Naive thymus-derived CD4-positive, alpha-beta T cell (primary cell): ENCODE data around the gene COL27A1. TPM values are rescaled to one million over a fixed set of nuclear protein-coding genes. Genes with fewer than 3 reads are reported as not detected.

ENCODE experiments used
- ATAC-seq: fragments of 150-1000 bp; cut with Tn5 transposase; 2 replicates; pipeline ENCODE4 v1.10.0; 2021; ENCODE audit warnings: mild to moderate bottlenecking, moderate library complexity
- CTCF ChIA-PET: fragments of 350-600 bp; sonication (Branson Sonifier 250); formaldehyde crosslinking; loops from one replicate; lab custom pipeline; 2021; ENCODE audit warnings: antibody characterized with exemption; lab: Charles Lee
- POLR2A ChIA-PET: fragments of 350-600 bp; sonication (Branson Sonifier 250); formaldehyde crosslinking; loops from one replicate; lab custom pipeline; 2021; ENCODE audit warnings: antibody characterized with exemption, inconsistent platforms; lab: Charles Lee
- DNase-seq, 9 donors: peaks; one replicate each; pipeline versions ENCODE4 v3.0.0 to v3.0.0-alpha.2; 2020 to 2022; ENCODE audit warnings: mixed read lengths in 1 of 9
- H3K27ac ChIP-seq: one replicate; pipeline ENCODE4 v1.7.0; 2013; ENCODE audit warnings: mild to moderate bottlenecking, low read depth, low read length, moderate library complexity
- H3K27me3 ChIP-seq, 2 donors: one replicate each; pipeline ENCODE4 v1.7.0; 2013; ENCODE audit warnings: low read length in 2 of 2, mild to moderate bottlenecking in 2 of 2, moderate library complexity in 2 of 2; ENCODE audit not compliant: control insufficient read depth in 2 of 2, insufficient read depth in 2 of 2
- H3K36me3 ChIP-seq, 3 experiments: 1 replicate in 2 of 3; 2 replicates in 1 of 3; pipeline ENCODE4 v1.7.0; 2013; ENCODE audit warnings: low read length in 3 of 3, mild to moderate bottlenecking in 3 of 3, moderate library complexity in 1 of 3; ENCODE audit not compliant: insufficient read depth in 3 of 3, control insufficient read depth in 2 of 3
- H3K4me1 ChIP-seq, 2 donors: one replicate each; pipeline ENCODE4 v1.7.0; 2013; ENCODE audit warnings: low read length in 2 of 2, mild to moderate bottlenecking in 2 of 2, moderate library complexity in 1 of 2; ENCODE audit not compliant: control insufficient read depth in 2 of 2, insufficient read depth in 2 of 2
- H3K4me3 ChIP-seq: 2 replicates; pipeline ENCODE4 v1.7.0; 2013; ENCODE audit warnings: mild to moderate bottlenecking, low read length
- H3K9me3 ChIP-seq, 3 experiments: 1 replicate in 2 of 3; 2 replicates in 1 of 3; pipeline ENCODE4 v1.7.0; 2013; ENCODE audit warnings: low read length in 3 of 3; ENCODE audit not compliant: control insufficient read depth in 2 of 3
- H3K27ac Mint-ChIP-seq, 9 donors: one replicate each; pipeline ENCODE4 v1.8.0; 2020 to 2022; ENCODE audit warnings: mixed read lengths in 9 of 9, mild to moderate bottlenecking in 8 of 9, moderate library complexity in 5 of 9, inconsistent platforms in 2 of 9
- H3K27me3 Mint-ChIP-seq, 5 donors: one replicate each; pipeline ENCODE4 v1.8.0; 2021 to 2022; ENCODE audit warnings: mixed read lengths in 5 of 5, mild to moderate bottlenecking in 1 of 5
- H3K36me3 Mint-ChIP-seq, 5 donors: one replicate each; pipeline ENCODE4 v1.8.0; 2020 to 2022; ENCODE audit warnings: mixed read lengths in 5 of 5, mild to moderate bottlenecking in 3 of 5, inconsistent platforms in 1 of 5
- H3K4me1 Mint-ChIP-seq, 7 donors: one replicate each; pipeline ENCODE4 v1.8.0; 2020 to 2022; ENCODE audit warnings: mixed read lengths in 7 of 7, mild to moderate bottlenecking in 3 of 7, inconsistent platforms in 1 of 7
- H3K4me3 Mint-ChIP-seq, 10 donors: one replicate each; pipeline ENCODE4 v1.8.0; 2020 to 2022; ENCODE audit warnings: mild to moderate bottlenecking in 10 of 10, mixed read lengths in 10 of 10, moderate library complexity in 6 of 10, inconsistent platforms in 2 of 10
- H3K9me3 Mint-ChIP-seq, 11 donors: one replicate each; pipeline ENCODE4 v1.8.0; 2020 to 2022; ENCODE audit warnings: mixed read lengths in 11 of 11, mild to moderate bottlenecking in 4 of 11, inconsistent platforms in 1 of 11, moderate library complexity in 1 of 11
- intact Hi-C, 2 donors: fragments of 100-400 bp; cut with micrococcal nuclease; formaldehyde crosslinking; loops; one replicate each; pipeline ENCODE4 v1.15.1; 2023
- polyA plus RNA-seq, 2 donors: library from polyadenylated mRNA; unstranded; fragments of 300-500 nt; fragmentation: Illumina TruSeq; gene quantifications; one replicate each; pipeline ENCODE4 v1.2.3, GENCODE V29; 2021
- total RNA-seq, 6 experiments: library from RNA in 5 of 6; stranded (reverse) in 5 of 6; gene quantifications; 1 replicate in 5 of 6; 2 replicates in 1 of 6; pipeline ENCODE4 v1.2.3 and lab custom pipeline; 2021 to 2026

The COL27A1 gene
- total and polyA plus RNA-seq, 7 experiments from 2014 or later: 1.2 to 2.4 (median 1.9) TPM; not detected in 2

- H3K9me3 Mint-ChIP-seq: peaks cover 0 to 4% (median 0%) of the 10 kb centered on the region in 11 donors
- ChIA-PET CTCF (no interaction called here), POLR2A (no interaction called here)
- no peaks in the 10 kb centered on the region for H3K36me3 ChIP-seq
- H3K9me3 ChIP-seq: no peaks in the 10 kb centered on the region
- intact Hi-C loops: no loop called here
- no peaks in the 10 kb centered on the region for H3K4me1 ChIP-seq
- no peaks in the 10 kb centered on the region for H3K36me3 Mint-ChIP-seq
- peaks cover 0 to 2% (median 0%) of the 10 kb centered on the region in 7 donors for H3K4me1 Mint-ChIP-seq
- H3K27ac ChIP-seq: no peak overlapping the region
- H3K4me3 Mint-ChIP-seq: no peak overlapping the region
- H3K27ac Mint-ChIP-seq: no peak overlapping the region
- ATAC-seq (no peak), DNase-seq (no peak)
- no peak overlapping the region for H3K4me3 ChIP-seq
- peaks cover 0 to 3% (median 0%) of the 10 kb centered on the region in 5 donors for H3K27me3 Mint-ChIP-seq
- H3K27me3 ChIP-seq: no peaks in the 10 kb centered on the region
These were observed 126.3 kb downstream of the COL27A1 start for GRCh38 chr9:114281473-114282103.

GRCh38 chr9:114282104-114282485 lies 126.8 kb downstream of the COL27A1 start:
- ChIA-PET POLR2A (no interaction called here), CTCF (no interaction called here)
- Histone ChIP-seq H3K27ac (no peak overlapping the region), H3K9me3 (no peaks in the 10 kb centered on the region), H3K4me3 (no peak overlapping the region), H3K4me1 (no peaks in the 10 kb centered on the region), H3K27me3 (no peaks in the 10 kb centered on the region), H3K36me3 (no peaks in the 10 kb centered on the region)
- Mint-ChIP-seq H3K27ac (no peak overlapping the region), H3K27me3 (peaks cover 0 to 3% (median 0%) of the 10 kb centered on the region in 5 donors), H3K9me3 (peaks cover 0 to 4% (median 0%) of the 10 kb centered on the region in 11 donors), H3K36me3 (no peaks in the 10 kb centered on the region), H3K4me3 (no peak overlapping the region), H3K4me1 (peaks cover 0 to 2% (median 0%) of the 10 kb centered on the region in 7 donors)
- DNase-seq: no peak
- intact Hi-C loops: no loop called here
- no peak for ATAC-seq

- Mint-ChIP-seq H3K36me3 (no peaks in the 10 kb centered on the region), H3K9me3 (peaks cover 0 to 4% (median 0%) of the 10 kb centered on the region in 11 donors), H3K27ac (peak overlapping the region in 1 of 9 donors; percentile 41), H3K4me3 (no peak overlapping the region), H3K4me1 (peaks cover 0 to 2% (median 0%) of the 10 kb centered on the region in 7 donors), H3K27me3 (peaks cover 0 to 3% (median 0%) of the 10 kb centered on the region in 5 donors)
- no peaks in the 10 kb centered on the region for H3K27me3 ChIP-seq
- no peaks in the 10 kb centered on the region for H3K9me3 ChIP-seq
- ChIA-PET CTCF (no interaction called here), POLR2A (no interaction called here)
- no peaks in the 10 kb centered on the region for H3K36me3 ChIP-seq
- H3K27ac ChIP-seq: no peak overlapping the region
- no peak overlapping the region for H3K4me3 ChIP-seq
- DNase-seq (no peak), ATAC-seq (no peak)
- intact Hi-C loops: no loop called here
- no peaks in the 10 kb centered on the region for H3K4me1 ChIP-seq
These were observed 127.2 kb downstream of the COL27A1 start for GRCh38 chr9:114282507-114282906.

DNA sequence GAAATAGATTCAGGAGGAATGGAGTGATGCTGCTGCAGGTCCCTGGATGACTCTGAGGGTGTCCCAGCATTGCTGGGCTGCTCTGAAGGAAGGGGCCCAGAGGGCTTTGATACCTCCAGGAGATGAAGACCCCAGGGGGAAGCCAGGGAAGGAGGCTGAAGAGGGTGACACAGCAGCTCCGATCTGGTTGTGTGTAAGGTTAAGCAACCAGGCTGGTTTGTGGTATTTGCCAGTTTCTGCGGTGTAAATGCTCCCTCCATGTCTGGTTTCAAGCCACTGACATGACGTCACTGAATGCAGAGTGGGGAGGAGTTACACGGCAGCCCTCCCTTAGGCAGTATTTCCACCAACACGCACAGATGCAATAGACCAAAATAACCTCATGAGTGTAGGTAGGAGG lies 127.6 kb downstream of the COL27A1 start:
- Histone ChIP-seq H3K9me3 (no peaks in the 10 kb centered on the region), H3K27ac (no peak overlapping the region), H3K27me3 (no peaks in the 10 kb centered on the region), H3K36me3 (no peaks in the 10 kb centered on the region), H3K4me1 (no peaks in the 10 kb centered on the region), H3K4me3 (no peak overlapping the region)
- POLR2A ChIA-PET: no interaction called here
- ATAC-seq (no peak), DNase-seq (no peak)
- intact Hi-C loops: no loop called here
- Mint-ChIP-seq H3K27ac (no peak overlapping the region), H3K4me1 (peaks cover 0 to 2% (median 0%) of the 10 kb centered on the region in 7 donors), H3K36me3 (no peaks in the 10 kb centered on the region), H3K9me3 (peaks cover 0 to 4% (median 0%) of the 10 kb centered on the region in 11 donors), H3K4me3 (no peak overlapping the region), H3K27me3 (peaks cover 0 to 3% (median 0%) of the 10 kb centered on the region in 5 donors)
- CTCF ChIA-PET: no interaction called here

DNA sequence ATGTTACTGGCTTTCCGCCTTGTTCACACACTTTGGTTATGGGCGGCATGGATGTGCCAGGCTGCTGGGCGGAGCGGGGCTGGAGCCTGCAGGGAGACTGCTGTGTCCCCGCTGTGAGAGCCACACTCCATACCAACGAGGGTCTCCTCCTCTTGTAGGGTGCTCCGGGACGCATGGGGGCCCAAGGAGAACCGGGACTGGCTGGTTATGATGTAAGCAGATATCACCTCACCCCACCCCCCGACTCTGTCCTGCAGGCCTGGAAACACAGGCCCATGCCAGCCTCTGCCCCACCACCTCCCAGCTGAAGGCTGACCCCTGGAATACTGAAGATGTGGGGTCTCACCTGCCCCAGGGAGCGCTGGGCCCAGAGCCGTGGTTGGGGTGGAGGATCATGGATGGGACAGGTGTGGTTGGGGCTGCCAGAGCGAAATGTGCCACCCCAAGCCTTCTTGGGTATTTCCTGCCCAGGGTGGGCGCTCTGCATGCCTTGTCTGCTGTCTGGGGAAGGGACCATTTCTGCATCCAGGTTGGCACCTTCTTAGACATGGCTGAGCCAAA lies 128.3 kb downstream of the COL27A1 start:
- no peaks in the 10 kb centered on the region for H3K9me3 ChIP-seq
- DNase-seq: no peak
- Mint-ChIP-seq H3K36me3 (no peaks in the 10 kb centered on the region), H3K4me3 (no peak overlapping the region), H3K4me1 (no peaks in the 10 kb centered on the region), H3K9me3 (peaks cover 0 to 2% (median 0%) of the 10 kb centered on the region in 11 donors), H3K27ac (no peak overlapping the region), H3K27me3 (peaks cover 0 to 3% (median 0%) of the 10 kb centered on the region in 5 donors)
- no peaks in the 10 kb centered on the region for H3K4me1 ChIP-seq
- CTCF ChIA-PET: no interaction called here
- no peak for ATAC-seq
- POLR2A ChIA-PET: no interaction called here
- H3K27me3 ChIP-seq: no peaks in the 10 kb centered on the region
- intact Hi-C loops: no loop called here
- H3K4me3 ChIP-seq: no peak overlapping the region
- no peaks in the 10 kb centered on the region for H3K36me3 ChIP-seq
- H3K27ac ChIP-seq: no peak overlapping the region

DNA sequence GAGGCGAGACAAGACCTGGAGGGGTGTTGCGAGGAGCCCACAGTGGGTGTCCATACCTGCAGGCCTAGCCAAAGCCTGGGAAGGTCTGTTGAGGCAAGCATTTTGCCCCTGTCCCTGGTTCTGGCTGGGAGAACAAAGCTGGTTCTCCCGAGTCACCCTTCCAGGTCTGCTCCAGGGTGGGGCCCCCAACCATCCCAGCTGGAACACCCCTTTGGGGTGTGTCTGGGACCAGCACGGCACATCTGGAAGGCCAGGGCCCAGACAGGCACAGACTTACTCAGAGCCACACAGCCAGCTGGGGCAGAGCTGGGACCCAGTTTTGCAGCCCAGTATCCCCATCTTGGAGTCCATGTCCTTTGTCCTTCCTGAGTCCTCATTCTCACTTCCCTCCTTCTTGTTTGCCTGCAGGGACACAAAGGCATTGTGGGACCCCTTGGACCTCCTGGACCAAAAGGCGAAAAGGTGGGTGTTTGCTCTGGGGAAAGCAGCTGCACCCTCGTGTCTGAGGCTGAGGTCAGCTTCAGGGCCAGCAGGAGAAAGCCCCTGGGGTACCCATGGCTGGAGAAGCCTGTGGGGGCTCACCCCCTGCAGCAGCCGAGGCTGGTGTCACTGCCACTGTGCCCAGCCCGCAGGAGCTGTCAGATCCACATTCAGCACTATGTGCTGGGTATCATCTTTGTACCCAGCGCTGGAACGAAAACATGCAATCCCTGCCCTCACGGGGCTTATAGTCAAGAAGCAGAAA lies 129.2 kb downstream of the COL27A1 start:
- POLR2A ChIA-PET: no interaction called here
- intact Hi-C loops: no loop called here
- Histone ChIP-seq H3K27ac (no peak overlapping the region), H3K36me3 (no peaks in the 10 kb centered on the region), H3K27me3 (no peaks in the 10 kb centered on the region), H3K9me3 (no peaks in the 10 kb centered on the region), H3K4me1 (no peaks in the 10 kb centered on the region), H3K4me3 (no peak overlapping the region)
- H3K36me3 Mint-ChIP-seq: no peaks in the 10 kb centered on the region
- peaks cover 0 to 2% (median 0%) of the 10 kb centered on the region in 11 donors for H3K9me3 Mint-ChIP-seq
- H3K4me1 Mint-ChIP-seq: no peaks in the 10 kb centered on the region
- DNase-seq (no peak), ATAC-seq (no peak)
- CTCF ChIA-PET: no interaction called here
- peaks cover 0 to 3% (median 0%) of the 10 kb centered on the region in 5 donors for H3K27me3 Mint-ChIP-seq
- no peak overlapping the region for H3K27ac Mint-ChIP-seq
- no peak overlapping the region for H3K4me3 Mint-ChIP-seq
